HTERT RPE-1 (cell line): ENCODE results near the gene VCL.
"Not testable (repeated sequence)": the region's sequence is repeated elsewhere in the genome, so short reads cannot be mapped to it uniquely, and the experiment has no call there.

ENCODE experiments used
- in situ Hi-C: fragments of 300-500 bp; cut with MboI; formaldehyde crosslinking; loops from 4 replicates; pipeline ENCODE4 v1.14.3; 2020; ENCODE audit warnings: low sequenced_read_pairs

The VCL gene

GRCh38 chr10:73997787-73998622 is at the start of gene VCL:
Gene VCL, plus strand, starts transcription at chr10:73998116. Its CDS starts 92 bp downstream, at chr10:73998208.
- in situ Hi-C loops = no loop called here

- in situ Hi-C loops = no loop called here
These were observed 48.8 kb upstream of the VCL start for GRCh38 chr10:73948947-73949633.

- in situ Hi-C loops = no loop called here
These were observed 47.6 kb upstream of the VCL start for GRCh38 chr10:73950155-73950948.

GRCh38 chr10:73953665-73954064 is 44.3 kb upstream of the VCL start:
- in situ Hi-C loops = no loop called here

GRCh38 chr10:73954737-73955136 is 43.2 kb upstream of the VCL start:
- in situ Hi-C loops = no loop called here

- in situ Hi-C loops = no loop called here
These were observed 42.2 kb upstream of the VCL start for GRCh38 chr10:73955719-73956118.

- in situ Hi-C loops = no loop called here
These were observed 41.2 kb upstream of the VCL start for GRCh38 chr10:73956476-73957359.

- in situ Hi-C loops = no loop called here
These were observed 38.3 kb upstream of the VCL start for GRCh38 chr10:73959484-73960243.

GRCh38 chr10:73962386-73962785 is 35.5 kb upstream of the VCL start:
- in situ Hi-C loops = no loop called here

GRCh38 chr10:73963533-73963932 is 34.4 kb upstream of the VCL start:
- in situ Hi-C loops = not testable (repeated sequence)

- in situ Hi-C loops = no loop called here
These were observed 33.2 kb upstream of the VCL start for GRCh38 chr10:73964743-73965142.

- in situ Hi-C loops = not testable (repeated sequence)
These were observed 32.5 kb upstream of the VCL start for GRCh38 chr10:73965267-73965889.

- in situ Hi-C loops = no loop called here
These were observed 31.8 kb upstream of the VCL start for GRCh38 chr10:73965890-73966768.

GRCh38 chr10:73967022-73967429 is 30.9 kb upstream of the VCL start:
- in situ Hi-C loops = no loop called here

GRCh38 chr10:73967544-73967943 is 30.4 kb upstream of the VCL start:
- in situ Hi-C loops = no loop called here

GRCh38 chr10:73968098-73968521 is 29.8 kb upstream of the VCL start:
- in situ Hi-C loops = no loop called here

- in situ Hi-C loops = no loop called here
These were observed 28.6 kb upstream of the VCL start for GRCh38 chr10:73969224-73969841.

- in situ Hi-C loops = no loop called here
These were observed 27.1 kb upstream of the VCL start for GRCh38 chr10:73970845-73971244.
